HepG2 (cell line): ENCODE data around the gene GLT1D1. TPM values are rescaled to one million over a fixed set of nuclear protein-coding genes. Genes with fewer than 3 reads are reported as not detected.

Experiments used
- ATAC-seq: fragments of 200-7000 bp; cut with Tn5 transposase; 3 replicates; pipeline ENCODE4 v1.9.1; 2020; ENCODE audit warnings: mild to moderate bottlenecking, moderate library complexity
- BruUV-seq: library from RNA; stranded (reverse); fragments of 400-500 nt; replicated peaks from 2 replicates; lab custom pipeline; 2021; lab: Mats Ljungman, UMichigan
- CTCF ChIA-PET: fragments of 300-600 bp; formaldehyde crosslinking; extraction: SDS; loops from one replicate; lab custom pipeline; 2021; ENCODE audit warnings: low total read pairs, inconsistent platforms, low intra/inter-chr PET ratio; lab: Yijun Ruan, JAX
- POLR2A ChIA-PET: fragments of 350-600 bp; sonication (Branson Sonifier 250); formaldehyde crosslinking; loops from one replicate; lab custom pipeline; 2020; ENCODE audit warnings: antibody characterized with exemption, inconsistent platforms; lab: Yijun Ruan, JAX
- DNase-seq: peaks from one replicate; pipeline ENCODE4 v3.0.0-alpha.2; 2015; ENCODE audit warnings: low spot score
- FAIRE-seq: peaks from 3 replicates; lab custom pipeline; 2011; peaks lifted over from hg19 to GRCh38; lab: Jason Lieb, UNC
- H2AFZ ChIP-seq: one replicate; pipeline ENCODE4 v1.6.1; 2011; ENCODE audit warnings: low read length, inconsistent platforms
- H3K27ac ChIP-seq: fragments of 300-600 bp; 3 replicates; pipeline ENCODE4 v1.8.0; 2011; ENCODE audit warnings: mixed run types, mild to moderate bottlenecking, mixed read lengths, low read length, inconsistent platforms; ENCODE audit not compliant: insufficient read depth; ENCODE audit errors: extremely low read length
- H3K27me3 ChIP-seq, 2 experiments: fragments of 200-600 bp in 1 of 2; 2 replicates in 1 of 2; 3 replicates in 1 of 2; pipeline versions ENCODE4 v1.6.0 to v1.8.0; 2011; ENCODE audit warnings: low read length in 2 of 2, mild to moderate bottlenecking in 2 of 2, moderate library complexity in 2 of 2, inconsistent platforms in 1 of 2; ENCODE audit not compliant: insufficient read depth in 2 of 2, control insufficient read depth in 1 of 2
- H3K36me3 ChIP-seq, 2 experiments: fragments of 200-600 bp in 1 of 2; replicated peaks in 1 of 2; 2 replicates in 1 of 2; 3 replicates in 1 of 2; pipeline versions ENCODE4 v1.5.1 to v1.8.0; 2011; ENCODE audit warnings: low read length in 2 of 2, inconsistent platforms in 1 of 2; ENCODE audit not compliant: insufficient read depth in 2 of 2, control insufficient read depth in 1 of 2
- H3K4me1 ChIP-seq: 2 replicates; pipeline ENCODE4 v1.5.1; 2012; ENCODE audit warnings: low read length, inconsistent platforms; ENCODE audit not compliant: insufficient read depth
- H3K4me2 ChIP-seq: 2 replicates; pipeline ENCODE4 v1.6.0; 2011; ENCODE audit warnings: low read depth, low read length, inconsistent platforms
- H3K4me3 ChIP-seq, 3 experiments: fragments of 200-600 bp in 1 of 3; sonication (generic), shearing (Covaris generic) in 1 of 3; replicated peaks in 1 of 3; 2 replicates each; pipeline ENCODE4 v1.5.1; 2011 to 2016; ENCODE audit warnings: low read length in 3 of 3, inconsistent platforms in 2 of 3, low read depth in 2 of 3, mild to moderate bottlenecking in 2 of 3, control low read depth in 1 of 3, mixed read lengths in 1 of 3; ENCODE audit not compliant: insufficient read depth in 1 of 3
- H3K79me2 ChIP-seq: one replicate; pipeline ENCODE4 v1.6.1; 2011; ENCODE audit warnings: low read length, inconsistent platforms; ENCODE audit not compliant: insufficient read depth
- H3K9ac ChIP-seq: 2 replicates; pipeline ENCODE4 v1.6.0; 2011; ENCODE audit warnings: mild to moderate bottlenecking, low read depth, low read length, inconsistent platforms; ENCODE audit not compliant: insufficient read depth
- H3K9me3 ChIP-seq: 2 replicates; pipeline ENCODE4 v1.5.1; 2012; ENCODE audit warnings: mild to moderate bottlenecking, low read length
- H4K20me1 ChIP-seq: 2 replicates; pipeline ENCODE4 v1.6.0; 2011; ENCODE audit warnings: inconsistent platforms, mild to moderate bottlenecking, low read length, moderate library complexity; ENCODE audit not compliant: insufficient read depth
- AHDC1 ChIP-seq: sonication (generic); formaldehyde crosslinking; IDR thresholded peaks from 2 replicates; pipeline ENCODE4 v1.5.1; 2020; ENCODE audit warnings: mild to moderate bottlenecking, missing genetic modification reagents, borderline replicate concordance
- ARNT2 ChIP-seq: sonication (generic); formaldehyde crosslinking; IDR thresholded peaks from 2 replicates; pipeline ENCODE4 v1.8.0; 2022; ENCODE audit warnings: mild to moderate bottlenecking, low read depth, missing genetic modification reagents, moderate library complexity
- NPAS2 ChIP-seq: sonication (generic); formaldehyde crosslinking; IDR thresholded peaks from 2 replicates; pipeline ENCODE4 v1.8.0; 2022; ENCODE audit warnings: mild to moderate bottlenecking, missing genetic modification reagents, borderline replicate concordance
- PTBP1 ChIP-seq: fragments of 200-400 bp; formaldehyde crosslinking; IDR thresholded peaks from 2 replicates; pipeline ENCODE4 v1.6.1; 2018; ENCODE audit warnings: low read length, low read depth; ENCODE audit not compliant: poor library complexity, severe bottlenecking
- RNF2 ChIP-seq: fragments of 450-650 bp; conservative IDR thresholded peaks from 2 replicates; pipeline ENCODE4 v1.6.1; 2016; ENCODE audit warnings: low read depth
- SOX6 ChIP-seq, 2 experiments: fragments of 450-650 bp in 1 of 2; sonication (generic) in 1 of 2; formaldehyde crosslinking in 1 of 2; IDR thresholded peaks; 2 replicates each; pipeline versions ENCODE4 v1.4.0 to v1.6.1; 2017 to 2020; ENCODE audit warnings: antibody characterized with exemption in 1 of 2, mild to moderate bottlenecking in 1 of 2, missing genetic modification reagents in 1 of 2
- YY1 ChIP-seq: IDR thresholded peaks from 2 replicates; pipeline ENCODE4 v1.6.1; 2011; ENCODE audit warnings: low read length, low read depth, moderate library complexity, mild to moderate bottlenecking; ENCODE audit not compliant: insufficient read depth, insufficient replicate concordance
- ZC3H4 ChIP-seq: sonication (generic); formaldehyde crosslinking; IDR thresholded peaks from 2 replicates; pipeline ENCODE4 v1.4.0; 2020; ENCODE audit warnings: missing genetic modification reagents, borderline replicate concordance
- ZHX1 ChIP-seq: sonication (generic); formaldehyde crosslinking; IDR thresholded peaks from 2 replicates; pipeline ENCODE4 v1.8.1; 2022; ENCODE audit warnings: low read depth, mild to moderate bottlenecking, missing genetic modification reagents
- ZNF24 ChIP-seq: fragments of 450-650 bp; IDR thresholded peaks from 2 replicates; pipeline ENCODE4 v1.6.1; 2017; ENCODE audit warnings: antibody characterized with exemption, mild to moderate bottlenecking
- ZNF274 ChIP-seq: sonication (generic); formaldehyde crosslinking; IDR thresholded peaks from 2 replicates; pipeline ENCODE4 v1.5.1; 2020; ENCODE audit warnings: mild to moderate bottlenecking, missing genetic modification reagents
- ZNF580 ChIP-seq: IDR thresholded peaks from 2 replicates; pipeline ENCODE4 v1.6.1; 2016; ENCODE audit warnings: low read depth, borderline replicate concordance
- ZNF616 ChIP-seq: sonication (generic); formaldehyde crosslinking; IDR thresholded peaks from 2 replicates; pipeline ENCODE4 v1.5.0; 2020; ENCODE audit warnings: low read depth, mild to moderate bottlenecking, missing genetic modification reagents
- WGBS: methylation state at CpG from one replicate; pipeline ENCODE4 v1.1.6; 2017; ENCODE audit warnings: low lambda C conversion rate; 5-methylcytosine and 5-hydroxymethylcytosine counted together
- in situ Hi-C: cut with HindIII; loops from 2 replicates; pipeline ENCODE4 v1.10.0; 2017; ENCODE audit warnings: low pct_unique_long_range_greater_than_20kb; ENCODE audit not compliant: extremely low pct_ligation_motif_present
- intact Hi-C: fragments of 100-400 bp; cut with micrococcal nuclease; formaldehyde crosslinking; loops from one replicate; pipeline ENCODE4 v1.10.0; 2022; ENCODE audit not compliant: unreplicated experiment
- polyA plus RNA-seq, 8 experiments: library from polyadenylated mRNA; depleted of rRNA in 3 of 8; stranded (reverse) in 7 of 8; unstranded in 1 of 8; fragments of >200 nt; fragmentation: Illumina TruSeq in 4 of 8; extraction: Trizol in 4 of 8; gene quantifications; 2 replicates each; pipeline versions ENCODE4 v1.2.1 to v1.2.3, GENCODE V29; 2011 to 2016; ENCODE audit warnings: low read depth in 4 of 8, missing spikeins in 1 of 8, mixed read lengths in 1 of 8; ENCODE audit not compliant: insufficient read depth in 1 of 8
- total RNA-seq, 5 experiments: library from RNA; depleted of rRNA; stranded (reverse); fragments of >200 nt; fragmentation: Illumina TruSeq; extraction: Trizol; gene quantifications; 2 replicates each; pipeline ENCODE4 v1.2.3, GENCODE V29; 2016; ENCODE audit warnings: low read depth in 1 of 5

Gene GLT1D1
- total and polyA plus RNA-seq, 2 of the 13 experiments (the other 11 are each of a cell fraction or from before 2014, with no cell fraction given) = 0.09 to 0.17 TPM

- in situ Hi-C loops (no loop called here), intact Hi-C loops (no loop called here)
- H3K36me3 ChIP-seq = no peaks in the 10 kb centered on the region
- 66% methylated on average over 5 of the region's 5 CpGs for WGBS
- no peak overlapping the region for H3K4me2 ChIP-seq
- H3K4me1 ChIP-seq = peaks cover 11% of the 10 kb centered on the region
- BruUV-seq = no TSS peak
- no peak overlapping the region for H3K9ac ChIP-seq
- no peak for TF ChIP-seq ZNF616
- no peak for TF ChIP-seq ZNF24
- TF ChIP-seq ZNF274 = no peak
- TF ChIP-seq ZHX1 (CRISPR knock-in tag) = no peak
- no peak for TF ChIP-seq RNF2
- TF ChIP-seq SOX6 (IDR thresholded peaks at IDR 0.05) = no peak
- no peak for TF ChIP-seq SOX6 (CRISPR knock-in tag; IDR thresholded peaks at IDR 0.05)
- no peak for TF ChIP-seq ARNT2 (CRISPR knock-in tag)
- TF ChIP-seq PTBP1 = no peak
- no peak for TF ChIP-seq NPAS2 (CRISPR knock-in tag)
- TF ChIP-seq ZNF580 (CRISPR knock-in tag) = no peak
- TF ChIP-seq AHDC1 (CRISPR knock-in tag) = no peak
- TF ChIP-seq YY1 = no peak
- no peak for TF ChIP-seq ZC3H4 (CRISPR knock-in tag)
- H4K20me1 ChIP-seq = no peaks in the 10 kb centered on the region
- H3K4me3 ChIP-seq = no peak overlapping the region
- ATAC-seq (no peak), DNase-seq (no peak), FAIRE-seq (no peak)
- H3K27me3 ChIP-seq = no peaks in the 10 kb centered on the region
- CTCF ChIA-PET = no interaction called here
- H3K27ac ChIP-seq = no peak overlapping the region
- H3K9me3 ChIP-seq = no peaks in the 10 kb centered on the region
- POLR2A ChIA-PET = no interaction called here
- no peaks in the 10 kb centered on the region for H3K79me2 ChIP-seq
- H2AFZ ChIP-seq = no peak overlapping the region
Observed at GRCh38 chr12:128872303-128872702, 19.0 kb downstream of the GLT1D1 start.
